HEK293T (cell line): ENCODE measurements around the gene TSEN54.

Experiments used
- BHLHE40 ChIP-seq: fragments of 450-650 bp; IDR thresholded peaks from 2 replicates; pipeline ENCODE4 v1.6.1; 2016; ENCODE audit warnings: mild to moderate bottlenecking, moderate library complexity, borderline replicate concordance
- ELF4 ChIP-seq: fragments of 450-650 bp; IDR thresholded peaks from 2 replicates; pipeline ENCODE4 v1.6.1; 2017; ENCODE audit warnings: antibody characterized with exemption
- FOXM1 ChIP-seq: fragments of 450-650 bp; IDR thresholded peaks from 2 replicates; pipeline ENCODE4 v1.6.1; 2017; ENCODE audit warnings: mild to moderate bottlenecking, borderline replicate concordance
- HDGF ChIP-seq: fragments of 450-650 bp; IDR thresholded peaks from 2 replicates; pipeline ENCODE4 v1.6.1; 2017; ENCODE audit warnings: antibody characterized with exemption, borderline replicate concordance
- SP1 ChIP-seq: fragments of 450-650 bp; IDR thresholded peaks from 2 replicates; pipeline ENCODE4 v1.6.1; 2017
- SUZ12 ChIP-seq: fragments of 450-650 bp; IDR thresholded peaks from 2 replicates; pipeline ENCODE4 v1.6.1; 2016; ENCODE audit warnings: mild to moderate bottlenecking
- TARDBP ChIP-seq: fragments of 450-650 bp; IDR thresholded peaks from 2 replicates; pipeline ENCODE4 v1.6.1; 2016
- ZNF384 ChIP-seq: fragments of 450-650 bp; IDR thresholded peaks from 2 replicates; pipeline ENCODE4 v1.6.1; 2016
- TF ChIP-seq, protein P1 (sequence below): fragments of 450-650 bp; IDR thresholded peaks from 2 replicates; pipeline ENCODE4 v1.6.1; 2016

- no peak for TF ChIP-seq SUZ12
- TF ChIP-seq ZNF384 = no peak
- TF ChIP-seq, protein P1, sequence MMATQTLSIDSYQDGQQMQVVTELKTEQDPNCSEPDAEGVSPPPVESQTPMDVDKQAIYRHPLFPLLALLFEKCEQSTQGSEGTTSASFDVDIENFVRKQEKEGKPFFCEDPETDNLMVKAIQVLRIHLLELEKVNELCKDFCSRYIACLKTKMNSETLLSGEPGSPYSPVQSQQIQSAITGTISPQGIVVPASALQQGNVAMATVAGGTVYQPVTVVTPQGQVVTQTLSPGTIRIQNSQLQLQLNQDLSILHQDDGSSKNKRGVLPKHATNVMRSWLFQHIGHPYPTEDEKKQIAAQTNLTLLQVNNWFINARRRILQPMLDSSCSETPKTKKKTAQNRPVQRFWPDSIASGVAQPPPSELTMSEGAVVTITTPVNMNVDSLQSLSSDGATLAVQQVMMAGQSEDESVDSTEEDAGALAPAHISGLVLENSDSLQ = no peak
- TF ChIP-seq FOXM1 = no peak
- TF ChIP-seq SP1 = no peak
- TF ChIP-seq ELF4 = no peak
- no peak for TF ChIP-seq HDGF
- no peak for TF ChIP-seq BHLHE40
- no peak for TF ChIP-seq TARDBP
These were observed 24.7 kb downstream of the TSEN54 start for GRCh38 chr17:75540923-75541503.
